GM12878 (cell line): ENCODE measurements around the gene ARHGAP15.

Experiments
- CHD2 ChIP-seq: IDR thresholded peaks from 2 replicates; pipeline ENCODE4 v1.6.1; 2011; ENCODE audit warnings: low read depth, low read length, improper control_type of control experiment, borderline replicate concordance
- EZH2 ChIP-seq: IDR thresholded peaks from 2 replicates; pipeline ENCODE4 v1.6.1; 2012; ENCODE audit warnings: low read depth, mild to moderate bottlenecking, control low read depth, inconsistent platforms, low read length, borderline replicate concordance; ENCODE audit not compliant: control insufficient read depth
- HDAC6 ChIP-seq: fragments of 200-600 bp; sonication (generic); IDR thresholded peaks from one replicate; pipeline ENCODE4 v1.8.0; 2017; ENCODE audit warnings: antibody characterized with exemption; ENCODE audit not compliant: unreplicated experiment
- LARP7 ChIP-seq: fragments of 450-650 bp; IDR thresholded peaks from 2 replicates; pipeline ENCODE4 v1.6.1; 2017; ENCODE audit warnings: mild to moderate bottlenecking
- RAD21 ChIP-seq: IDR thresholded peaks from 2 replicates; pipeline ENCODE4 v1.6.1; 2011; ENCODE audit warnings: mild to moderate bottlenecking, low read depth, low read length, moderate library complexity; ENCODE audit not compliant: insufficient read depth
- RFX5 ChIP-seq: IDR thresholded peaks from 2 replicates; pipeline ENCODE4 v1.6.1; 2011; ENCODE audit warnings: low read depth, low read length, improper control_type of control experiment
- SMAD5 ChIP-seq: IDR thresholded peaks from 2 replicates; pipeline ENCODE4 v1.6.1; 2016; ENCODE audit warnings: antibody characterized with exemption, low read depth
- SREBF2 ChIP-seq: IDR thresholded peaks from 2 replicates; pipeline ENCODE4 v1.6.1; 2012; ENCODE audit warnings: mild to moderate bottlenecking, low read length
- YY1 ChIP-seq: IDR thresholded peaks from 2 replicates; pipeline ENCODE4 v1.6.1; 2011; ENCODE audit warnings: low read depth, mild to moderate bottlenecking, low read length
- TF ChIP-seq, protein P1 (sequence below), 3 experiments: IDR thresholded peaks in 2 of 3; conservative IDR thresholded peaks in 1 of 3; 2 replicates each; pipeline ENCODE4 v1.5.1; 2011; ENCODE audit warnings: low read depth in 3 of 3, low read length in 3 of 3, mild to moderate bottlenecking in 3 of 3, control low read depth in 2 of 3, moderate library complexity in 2 of 3, inconsistent platforms in 1 of 3, mixed read lengths in 1 of 3; ENCODE audit not compliant: control insufficient read depth in 2 of 3, insufficient read depth in 1 of 3; ENCODE audit errors: extremely low read depth in 1 of 3
- TF ChIP-seq, protein P2 (sequence below): IDR thresholded peaks from 2 replicates; pipeline ENCODE4 v1.6.1; 2012; ENCODE audit warnings: low read depth, low read length, improper control_type of control experiment
- TF ChIP-seq, protein P3 (sequence below): IDR thresholded peaks from 2 replicates; pipeline ENCODE4 v1.6.1; 2012; ENCODE audit warnings: low read depth, low read length, improper control_type of control experiment

- TF ChIP-seq, protein P1, sequence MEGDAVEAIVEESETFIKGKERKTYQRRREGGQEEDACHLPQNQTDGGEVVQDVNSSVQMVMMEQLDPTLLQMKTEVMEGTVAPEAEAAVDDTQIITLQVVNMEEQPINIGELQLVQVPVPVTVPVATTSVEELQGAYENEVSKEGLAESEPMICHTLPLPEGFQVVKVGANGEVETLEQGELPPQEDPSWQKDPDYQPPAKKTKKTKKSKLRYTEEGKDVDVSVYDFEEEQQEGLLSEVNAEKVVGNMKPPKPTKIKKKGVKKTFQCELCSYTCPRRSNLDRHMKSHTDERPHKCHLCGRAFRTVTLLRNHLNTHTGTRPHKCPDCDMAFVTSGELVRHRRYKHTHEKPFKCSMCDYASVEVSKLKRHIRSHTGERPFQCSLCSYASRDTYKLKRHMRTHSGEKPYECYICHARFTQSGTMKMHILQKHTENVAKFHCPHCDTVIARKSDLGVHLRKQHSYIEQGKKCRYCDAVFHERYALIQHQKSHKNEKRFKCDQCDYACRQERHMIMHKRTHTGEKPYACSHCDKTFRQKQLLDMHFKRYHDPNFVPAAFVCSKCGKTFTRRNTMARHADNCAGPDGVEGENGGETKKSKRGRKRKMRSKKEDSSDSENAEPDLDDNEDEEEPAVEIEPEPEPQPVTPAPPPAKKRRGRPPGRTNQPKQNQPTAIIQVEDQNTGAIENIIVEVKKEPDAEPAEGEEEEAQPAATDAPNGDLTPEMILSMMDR (IDR thresholded peaks at IDR 0.05 in 2 of 3, conservative IDR thresholded peaks at IDR 0.05 in 1 of 3; ENCODE audit: control insufficient read depth in 2 of 3, extremely low read depth in 1 of 3, insufficient read depth in 1 of 3, low read depth in 3 of 3, low read length in 3 of 3), result no peak
- TF ChIP-seq SMAD5, result no peak
- no peak for TF ChIP-seq RAD21
- no peak for TF ChIP-seq HDAC6
- TF ChIP-seq EZH2, result no peak
- no peak for TF ChIP-seq SREBF2
- TF ChIP-seq YY1, result no peak
- TF ChIP-seq LARP7, result no peak
- TF ChIP-seq CHD2, result no peak
- TF ChIP-seq, protein P2, sequence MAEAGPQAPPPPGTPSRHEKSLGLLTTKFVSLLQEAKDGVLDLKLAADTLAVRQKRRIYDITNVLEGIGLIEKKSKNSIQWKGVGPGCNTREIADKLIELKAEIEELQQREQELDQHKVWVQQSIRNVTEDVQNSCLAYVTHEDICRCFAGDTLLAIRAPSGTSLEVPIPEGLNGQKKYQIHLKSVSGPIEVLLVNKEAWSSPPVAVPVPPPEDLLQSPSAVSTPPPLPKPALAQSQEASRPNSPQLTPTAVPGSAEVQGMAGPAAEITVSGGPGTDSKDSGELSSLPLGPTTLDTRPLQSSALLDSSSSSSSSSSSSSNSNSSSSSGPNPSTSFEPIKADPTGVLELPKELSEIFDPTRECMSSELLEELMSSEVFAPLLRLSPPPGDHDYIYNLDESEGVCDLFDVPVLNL, result no peak
- no peak for TF ChIP-seq RFX5
- TF ChIP-seq, protein P3, sequence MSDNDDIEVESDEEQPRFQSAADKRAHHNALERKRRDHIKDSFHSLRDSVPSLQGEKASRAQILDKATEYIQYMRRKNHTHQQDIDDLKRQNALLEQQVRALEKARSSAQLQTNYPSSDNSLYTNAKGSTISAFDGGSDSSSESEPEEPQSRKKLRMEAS, result no peak
Observed at GRCh38 chr2:143169105-143169504, 39.9 kb downstream of the ARHGAP15 start.
